ENCODE data around the gene G6PC3. TPM values are rescaled to one million over a fixed set of nuclear protein-coding genes. Genes with fewer than 3 reads are reported as not detected.
A peak's percentile ranks its signal among the peaks of the same experiment; 100 is the strongest.

The G6PC3 gene
- total RNA-seq, 1 experiment from 2014 or later: 22.8 TPM

GRCh38 chr17:44075598-44076293 lies 5.2 kb downstream of the G6PC3 start:
- DNase-seq: no peak
- no peaks in the 10 kb centered on the region for H3K27me3 ChIP-seq
- no peaks in the 10 kb centered on the region for H3K9me3 ChIP-seq
- peaks cover 57% of the 10 kb centered on the region for H3K36me3 ChIP-seq
- H3K4me3 ChIP-seq: no peak overlapping the region

- no peaks in the 10 kb centered on the region for H3K9me3 ChIP-seq
- H3K4me3 ChIP-seq: no peak overlapping the region
- H3K27me3 ChIP-seq: no peaks in the 10 kb centered on the region
- H3K36me3 ChIP-seq: peaks cover 58% of the 10 kb centered on the region
- no peak for DNase-seq
Measured at GRCh38 chr17:44076716-44077594, 6.4 kb downstream of the G6PC3 start.

GRCh38 chr17:44077595-44077909 lies 7.0 kb downstream of the G6PC3 start:
- Histone ChIP-seq H3K27me3 (no peaks in the 10 kb centered on the region), H3K36me3 (peaks cover 61% of the 10 kb centered on the region), H3K4me3 (no peak overlapping the region), H3K9me3 (no peaks in the 10 kb centered on the region)
- DNase-seq: no peak

- Histone ChIP-seq H3K9me3 (no peaks in the 10 kb centered on the region), H3K36me3 (peaks cover 58% of the 10 kb centered on the region), H3K27me3 (no peaks in the 10 kb centered on the region), H3K4me3 (no peak overlapping the region)
- DNase-seq: no peak
Measured at GRCh38 chr17:44078412-44078811, 7.9 kb downstream of the G6PC3 start.

- H3K9me3 ChIP-seq: no peaks in the 10 kb centered on the region
- H3K27me3 ChIP-seq: no peaks in the 10 kb centered on the region
- H3K4me3 ChIP-seq: no peak overlapping the region
- H3K36me3 ChIP-seq: peaks cover 43% of the 10 kb centered on the region
- no peak for DNase-seq
Measured at GRCh38 chr17:44079877-44080821, 9.6 kb downstream of the G6PC3 start.

- no peaks in the 10 kb centered on the region for H3K27me3 ChIP-seq
- peaks cover 34% of the 10 kb centered on the region for H3K36me3 ChIP-seq
- no peaks in the 10 kb centered on the region for H3K9me3 ChIP-seq
- peak; percentile 80 for DNase-seq
- no peak overlapping the region for H3K4me3 ChIP-seq
Measured at GRCh38 chr17:44081681-44082080, 11.1 kb downstream of the G6PC3 start.

- H3K9me3 ChIP-seq: no peaks in the 10 kb centered on the region
- H3K27me3 ChIP-seq: no peaks in the 10 kb centered on the region
- DNase-seq: no peak
- H3K36me3 ChIP-seq: peaks cover 27% of the 10 kb centered on the region
- no peak overlapping the region for H3K4me3 ChIP-seq
Measured at GRCh38 chr17:44082256-44082927, 11.9 kb downstream of the G6PC3 start.

GRCh38 chr17:44083250-44083849 lies 12.8 kb downstream of the G6PC3 start:
- peaks cover 25% of the 10 kb centered on the region for H3K36me3 ChIP-seq
- H3K4me3 ChIP-seq: no peak overlapping the region
- no peak for DNase-seq
- H3K27me3 ChIP-seq: no peaks in the 10 kb centered on the region
- H3K9me3 ChIP-seq: no peaks in the 10 kb centered on the region

- Histone ChIP-seq H3K27me3 (no peaks in the 10 kb centered on the region), H3K4me3 (no peak overlapping the region), H3K36me3 (peaks cover 30% of the 10 kb centered on the region), H3K9me3 (no peaks in the 10 kb centered on the region)
- no peak for DNase-seq
Measured at GRCh38 chr17:44084131-44084538, 13.6 kb downstream of the G6PC3 start.

GRCh38 chr17:44084921-44085320 lies 14.4 kb downstream of the G6PC3 start:
- peaks cover 32% of the 10 kb centered on the region for H3K36me3 ChIP-seq
- H3K27me3 ChIP-seq: no peaks in the 10 kb centered on the region

GRCh38 chr17:44085908-44086307 lies 15.4 kb downstream of the G6PC3 start:
- H3K36me3 ChIP-seq: peaks cover 27% of the 10 kb centered on the region

More at GRCh38 chr17:44084921-44085320, 14.4 kb downstream of the G6PC3 start:
- no peaks in the 10 kb centered on the region for H3K9me3 ChIP-seq
- no peak for DNase-seq
- H3K4me3 ChIP-seq: no peak overlapping the region

GRCh38 chr17:44086364-44087311 lies 16.1 kb downstream of the G6PC3 start:
- peak; percentile 95 for DNase-seq
- H3K4me3 ChIP-seq: no peak overlapping the region

More at GRCh38 chr17:44085908-44086307, 15.4 kb downstream of the G6PC3 start:
- Histone ChIP-seq H3K9me3 (no peaks in the 10 kb centered on the region), H3K4me3 (no peak overlapping the region), H3K27me3 (no peaks in the 10 kb centered on the region)
- DNase-seq: no peak

GRCh38 chr17:44087319-44087718 lies 16.8 kb downstream of the G6PC3 start:
- H3K27me3 ChIP-seq: no peaks in the 10 kb centered on the region
- H3K36me3 ChIP-seq: peaks cover 30% of the 10 kb centered on the region
- no peaks in the 10 kb centered on the region for H3K9me3 ChIP-seq
- no peak for DNase-seq
- no peak overlapping the region for H3K4me3 ChIP-seq

More at GRCh38 chr17:44086364-44087311, 16.1 kb downstream of the G6PC3 start:
- Histone ChIP-seq H3K36me3 (peaks cover 31% of the 10 kb centered on the region), H3K9me3 (no peaks in the 10 kb centered on the region), H3K27me3 (no peaks in the 10 kb centered on the region)

GRCh38 chr17:44088254-44088653 lies 17.7 kb downstream of the G6PC3 start:
- DNase-seq: no peak
- H3K36me3 ChIP-seq: peaks cover 25% of the 10 kb centered on the region
- no peak overlapping the region for H3K4me3 ChIP-seq
- H3K27me3 ChIP-seq: no peaks in the 10 kb centered on the region
- no peaks in the 10 kb centered on the region for H3K9me3 ChIP-seq
